ELF-1 (cell line): ENCODE measurements around the gene PAX9.

Experiments
- DNase-seq: peaks from one replicate; pipeline ENCODE4 v3.0.0-alpha.2; 2016; ENCODE audit warnings: low read depth, low spot score

PAX9 gene

GRCh38 chr14:36655963-36656686 lies 5.5 kb upstream of the PAX9 start:
- DNase-seq, result peak; percentile 51

- DNase-seq, result no peak
These were observed 4.8 kb upstream of the PAX9 start for GRCh38 chr14:36656687-36657398.

GRCh38 chr14:36657399-36658122 lies 4.1 kb upstream of the PAX9 start:
- DNase-seq, result no peak

GRCh38 chr14:36658123-36659009 lies 3.3 kb upstream of the PAX9 start:
- DNase-seq, result no peak

- DNase-seq, result no peak
These were observed 2.4 kb upstream of the PAX9 start for GRCh38 chr14:36659010-36659821.

- DNase-seq, result no peak
These were observed 1.6 kb upstream of the PAX9 start for GRCh38 chr14:36659822-36660735.

- no peak for DNase-seq
These were observed 739 bp upstream of the PAX9 start for GRCh38 chr14:36660736-36661505.

- no peak for DNase-seq
These were observed 540 bp downstream of the PAX9 start for GRCh38 chr14:36662258-36662542.

GRCh38 chr14:36662543-36663403 lies 1.1 kb downstream of the PAX9 start:
- DNase-seq, result no peak

- DNase-seq, result no peak
These were observed 2.0 kb downstream of the PAX9 start for GRCh38 chr14:36663404-36664321.

- DNase-seq, result no peak
These were observed 2.9 kb downstream of the PAX9 start for GRCh38 chr14:36664322-36665193.

GRCh38 chr14:36665887-36666415 lies 4.3 kb downstream of the PAX9 start:
- DNase-seq, result no peak

- DNase-seq, result no peak
These were observed 5.0 kb downstream of the PAX9 start for GRCh38 chr14:36666416-36667206.

GRCh38 chr14:36667679-36668078 lies 6.0 kb downstream of the PAX9 start:
- DNase-seq, result no peak

GRCh38 chr14:36671149-36671548 lies 9.5 kb downstream of the PAX9 start:
- no peak for DNase-seq
